HCT116 (cell line): Measurements from ENCODE around the gene PRDM7.

ENCODE experiments used
- EZH2 ChIP-seq: fragments of 200-600 bp; sonication (generic); IDR thresholded peaks from 2 replicates; pipeline ENCODE4 v1.6.1; 2017; ENCODE audit warnings: antibody characterized with exemption, mixed run types
- EZH2phosphoT487 ChIP-seq: fragments of 200-600 bp; IDR thresholded peaks from 2 replicates; pipeline ENCODE4 v1.6.1; 2018; ENCODE audit warnings: antibody characterized with exemption, borderline replicate concordance
- JUND ChIP-seq: IDR thresholded peaks from 2 replicates; pipeline ENCODE4 v1.6.1; 2012
- POLR2A ChIP-seq: IDR thresholded peaks from 2 replicates; pipeline ENCODE4 v1.7.0; 2011; ENCODE audit warnings: borderline replicate concordance; ENCODE audit not compliant: insufficient read depth, insufficient read length; ENCODE audit errors: extremely low read depth
- POLR2AphosphoS5 ChIP-seq: IDR thresholded peaks from 2 replicates; pipeline ENCODE4 v1.6.1; 2011; ENCODE audit warnings: mild to moderate bottlenecking, low read depth, low read length, moderate library complexity
- RAD21 ChIP-seq: IDR thresholded peaks from 2 replicates; pipeline ENCODE4 v1.6.1; 2012; ENCODE audit warnings: low read depth, mild to moderate bottlenecking
- REST ChIP-seq: IDR thresholded peaks from 2 replicates; pipeline ENCODE4 v1.6.1; 2012; ENCODE audit warnings: low read depth
- SP1 ChIP-seq: IDR thresholded peaks from 2 replicates; pipeline ENCODE4 v1.6.1; 2012; ENCODE audit warnings: low read depth
- ZFX ChIP-seq: fragments of 450-650 bp; IDR thresholded peaks from 2 replicates; pipeline ENCODE4 v1.6.1; 2017
- TF ChIP-seq, protein P1 (sequence below): IDR thresholded peaks from 2 replicates; pipeline ENCODE4 v1.6.1; 2012
- TF ChIP-seq, protein P2 (sequence below), 3 experiments: fragments of 200-600 bp in 1 of 3; sonication (generic) in 1 of 3; IDR thresholded peaks in 2 of 3; conservative IDR thresholded peaks in 1 of 3; 2 replicates each; pipeline ENCODE4 v1.5.1; 2012 to 2017; ENCODE audit warnings: low read depth in 2 of 3, low read length in 2 of 3, antibody characterized with exemption in 1 of 3, borderline replicate concordance in 1 of 3, control low read depth in 1 of 3, mild to moderate bottlenecking in 1 of 3, mixed read lengths in 1 of 3, mixed run types in 1 of 3, moderate library complexity in 1 of 3; ENCODE audit not compliant: insufficient read depth in 1 of 3

- TF ChIP-seq, protein P1, sequence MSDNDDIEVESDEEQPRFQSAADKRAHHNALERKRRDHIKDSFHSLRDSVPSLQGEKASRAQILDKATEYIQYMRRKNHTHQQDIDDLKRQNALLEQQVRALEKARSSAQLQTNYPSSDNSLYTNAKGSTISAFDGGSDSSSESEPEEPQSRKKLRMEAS, result peak; percentile 42; the same call in 1 of the 2 replicates
- TF ChIP-seq, protein P2, sequence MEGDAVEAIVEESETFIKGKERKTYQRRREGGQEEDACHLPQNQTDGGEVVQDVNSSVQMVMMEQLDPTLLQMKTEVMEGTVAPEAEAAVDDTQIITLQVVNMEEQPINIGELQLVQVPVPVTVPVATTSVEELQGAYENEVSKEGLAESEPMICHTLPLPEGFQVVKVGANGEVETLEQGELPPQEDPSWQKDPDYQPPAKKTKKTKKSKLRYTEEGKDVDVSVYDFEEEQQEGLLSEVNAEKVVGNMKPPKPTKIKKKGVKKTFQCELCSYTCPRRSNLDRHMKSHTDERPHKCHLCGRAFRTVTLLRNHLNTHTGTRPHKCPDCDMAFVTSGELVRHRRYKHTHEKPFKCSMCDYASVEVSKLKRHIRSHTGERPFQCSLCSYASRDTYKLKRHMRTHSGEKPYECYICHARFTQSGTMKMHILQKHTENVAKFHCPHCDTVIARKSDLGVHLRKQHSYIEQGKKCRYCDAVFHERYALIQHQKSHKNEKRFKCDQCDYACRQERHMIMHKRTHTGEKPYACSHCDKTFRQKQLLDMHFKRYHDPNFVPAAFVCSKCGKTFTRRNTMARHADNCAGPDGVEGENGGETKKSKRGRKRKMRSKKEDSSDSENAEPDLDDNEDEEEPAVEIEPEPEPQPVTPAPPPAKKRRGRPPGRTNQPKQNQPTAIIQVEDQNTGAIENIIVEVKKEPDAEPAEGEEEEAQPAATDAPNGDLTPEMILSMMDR (IDR thresholded peaks at IDR 0.05 in 2 of 3, conservative IDR thresholded peaks at IDR 0.05 in 1 of 3; ENCODE audit: borderline replicate concordance in 1 of 3, insufficient read depth in 1 of 3, low read depth in 2 of 3, low read length in 2 of 3), result no peak
- TF ChIP-seq POLR2A (no peak), REST (no peak), RAD21 (no peak), EZH2phosphoT487 (no peak), EZH2 (no peak), JUND (peak; percentile 46; the same call in 1 of the 2 replicates), POLR2AphosphoS5 (0 out of 2 replicates have a peak, but pooled peaks have one; percentile 14), SP1 (peak; percentile 45; the same call in 1 of the 2 replicates), ZFX (no peak)
Measured at GRCh38 chr16:90057738-90058173, 19.4 kb downstream of the PRDM7 start.
